Measurements from ENCODE around the gene DLG5. TPM values are rescaled to one million over a fixed set of nuclear protein-coding genes. Genes with fewer than 3 reads are reported as not detected.
A peak's percentile ranks its signal among the peaks of the same experiment; 100 is the strongest.

DLG5 gene
- total RNA-seq, 1 experiment from 2014 or later = 60.3 TPM

DNA sequence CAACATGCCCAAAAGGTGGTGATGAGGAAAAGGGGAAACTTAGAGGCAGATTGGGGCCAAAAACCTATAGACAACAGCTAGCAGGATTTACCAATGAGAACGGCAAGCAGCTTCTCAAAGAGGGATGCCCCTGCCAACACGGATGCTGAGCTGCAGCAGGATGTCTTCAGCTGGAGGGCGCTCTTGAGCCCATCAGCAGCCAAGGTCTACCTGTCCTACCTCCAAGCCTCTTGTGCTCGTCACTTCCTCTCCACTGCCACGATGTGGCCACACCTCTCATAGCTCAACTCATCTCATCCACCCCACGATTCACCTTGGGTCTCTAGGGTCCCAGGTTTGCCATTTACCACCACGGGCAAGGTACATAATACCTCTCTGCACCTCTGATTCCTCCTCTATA lies 36.5 kb downstream of the DLG5 start:
- DNase-seq (ENCODE audit: low spot score) = no peak

GRCh38 chr10:77889277-77889903 lies 37.2 kb downstream of the DLG5 start:
- peak; percentile 28 for DNase-seq (ENCODE audit: low spot score)

DNA sequence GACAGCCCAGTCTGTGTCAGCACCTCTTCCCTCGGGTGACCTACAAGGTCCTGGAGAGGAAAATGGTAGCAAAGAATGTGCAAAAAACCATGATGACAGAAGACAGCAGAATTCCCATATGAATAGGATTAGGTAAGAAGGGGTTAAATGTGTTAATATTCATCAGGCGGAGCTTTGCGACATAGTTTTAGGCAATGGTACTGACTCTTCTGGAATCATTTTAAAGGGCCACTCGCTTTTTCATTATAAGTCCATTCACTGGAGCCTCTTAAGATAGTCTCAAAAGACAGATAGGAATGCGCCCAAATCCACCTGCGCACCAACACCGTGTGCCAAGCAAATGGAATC lies 38.2 kb downstream of the DLG5 start:
- DNase-seq (ENCODE audit: low spot score) = no peak

DNA sequence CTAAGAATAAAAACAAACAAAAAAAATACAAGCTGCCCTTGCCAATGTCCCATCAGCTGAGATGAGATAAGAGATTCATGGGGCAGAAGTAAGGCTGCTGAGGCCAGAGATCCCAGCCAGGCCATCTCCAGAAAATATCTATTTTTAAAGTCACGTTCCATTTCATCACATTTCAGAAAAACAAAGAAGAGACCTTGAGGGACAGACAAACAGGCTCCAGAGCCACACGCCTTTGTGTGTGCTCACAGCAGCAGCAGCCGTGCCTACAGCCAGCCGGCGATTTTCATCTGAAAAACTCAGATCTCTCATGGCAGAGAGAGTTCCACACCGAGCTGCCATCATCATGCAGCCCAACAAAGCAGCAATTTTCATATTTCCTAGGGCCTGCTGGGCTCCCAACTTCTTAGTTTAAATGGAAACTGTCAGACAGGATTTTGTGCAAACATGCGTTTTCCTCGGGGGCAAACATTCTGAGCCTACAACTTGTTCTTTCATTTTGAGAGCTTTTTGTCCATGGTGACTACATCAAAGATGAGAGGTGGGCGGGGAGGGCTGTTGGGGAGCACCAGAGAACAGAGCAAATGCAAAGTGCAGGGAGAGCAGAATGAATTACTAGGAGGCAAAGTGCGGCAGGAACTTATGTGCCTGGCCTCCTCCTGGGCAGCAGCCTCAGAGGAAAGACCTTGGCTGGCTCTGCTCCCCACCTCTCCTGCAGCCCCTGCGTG lies 38.8 kb downstream of the DLG5 start:
- no peak for DNase-seq (ENCODE audit: low spot score)

DNA sequence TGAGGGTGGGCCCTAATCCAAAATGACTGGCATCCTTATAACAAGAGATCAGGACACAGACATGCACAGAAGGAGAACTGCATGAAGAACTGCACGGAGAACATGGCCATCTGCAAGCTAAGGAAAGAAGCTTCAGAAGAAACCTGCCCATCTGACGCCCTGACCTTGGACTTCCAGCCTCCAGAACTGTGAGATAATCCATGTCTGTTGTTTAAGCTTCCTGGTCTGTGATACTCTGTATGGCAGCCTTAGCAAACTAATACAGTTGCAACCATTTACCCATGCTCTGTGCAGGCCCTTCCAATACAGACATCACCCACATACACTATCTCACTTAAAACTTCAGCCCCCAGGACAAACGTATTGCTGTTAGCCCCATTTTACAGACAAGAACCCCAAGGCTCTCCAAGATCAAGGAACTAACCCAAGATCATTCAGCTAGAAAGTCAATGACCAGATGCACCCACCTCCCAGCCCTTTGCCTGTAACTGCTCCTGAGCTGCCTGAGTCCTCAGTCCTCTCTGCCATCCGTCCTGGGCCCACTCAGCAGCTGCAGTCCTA lies 39.7 kb downstream of the DLG5 start:
- DNase-seq (ENCODE audit: low spot score) = no peak

GRCh38 chr10:77884181-77884580 lies 42.4 kb downstream of the DLG5 start:
- DNase-seq (ENCODE audit: low spot score) = no peak

DNA sequence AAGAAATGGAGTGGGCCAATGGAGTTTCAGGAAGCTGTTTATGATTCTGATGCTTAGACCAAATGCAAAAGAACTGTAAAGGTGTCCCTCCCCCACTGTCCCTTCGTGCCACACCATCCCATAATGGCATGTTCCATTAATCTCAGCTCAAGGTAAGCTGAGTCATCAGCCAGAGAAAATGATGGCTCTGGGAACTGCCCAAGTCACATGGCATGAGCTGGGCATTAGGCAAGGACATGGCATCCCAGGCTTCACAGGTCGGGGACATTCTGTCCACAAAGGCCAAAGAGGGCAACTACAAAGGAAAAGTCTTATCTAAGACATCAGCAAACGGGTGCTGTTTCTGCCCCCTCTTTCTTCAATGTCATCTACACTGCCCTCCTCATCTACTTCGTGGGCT lies 44.9 kb downstream of the DLG5 start:
- DNase-seq (ENCODE audit: low spot score) = peak; percentile 45

DNA sequence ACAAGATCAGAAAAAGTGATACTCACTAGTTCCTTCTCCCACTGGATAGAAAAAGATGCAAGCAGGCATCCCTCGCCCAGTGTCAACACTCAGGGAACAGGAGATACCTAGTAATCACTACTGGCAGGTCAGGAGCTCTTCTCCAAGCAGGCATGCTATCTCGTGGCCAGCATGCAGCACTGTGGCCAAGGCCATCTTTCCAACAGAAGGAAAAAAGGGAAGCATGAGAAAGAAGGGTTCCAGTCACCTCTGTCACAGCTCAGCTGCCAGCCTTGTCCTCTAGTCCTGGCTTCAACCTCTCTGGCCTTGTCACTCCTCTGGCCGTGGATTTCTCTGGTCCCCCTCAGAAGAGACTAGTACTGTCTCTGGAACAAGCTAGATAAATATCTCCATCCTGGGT lies 45.3 kb downstream of the DLG5 start:
- no peak for DNase-seq (ENCODE audit: low spot score)

GRCh38 chr10:77879710-77880109 lies 46.8 kb downstream of the DLG5 start:
- no peak for DNase-seq (ENCODE audit: low spot score)

DNA sequence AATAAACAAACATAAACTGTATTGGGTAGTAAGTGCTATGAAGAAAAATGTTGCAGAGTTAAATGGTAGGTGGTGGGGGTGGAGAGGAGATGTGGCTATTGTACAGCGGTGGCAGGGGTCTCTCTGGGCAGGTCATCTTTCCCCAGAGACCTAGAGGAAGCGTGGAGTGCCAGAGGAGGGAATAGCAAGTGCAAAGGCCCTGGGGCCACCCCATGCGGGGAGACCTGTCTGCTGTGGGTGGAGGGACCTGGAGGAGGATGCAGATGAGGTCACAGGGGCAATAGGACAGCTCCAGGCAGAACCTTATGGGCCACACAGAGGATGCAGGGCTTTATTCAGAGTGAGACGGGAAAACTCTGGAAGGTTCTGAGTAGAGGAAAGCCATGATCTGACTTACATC lies 47.5 kb downstream of the DLG5 start:
- no peak for DNase-seq (ENCODE audit: low spot score)

GRCh38 chr10:77877441-77878344 lies 48.9 kb downstream of the DLG5 start:
- DNase-seq (ENCODE audit: low spot score) = peak; percentile 52

- DNase-seq (ENCODE audit: low spot score) = no peak
These were observed 50.8 kb downstream of the DLG5 start for GRCh38 chr10:77875730-77876129.

DNA sequence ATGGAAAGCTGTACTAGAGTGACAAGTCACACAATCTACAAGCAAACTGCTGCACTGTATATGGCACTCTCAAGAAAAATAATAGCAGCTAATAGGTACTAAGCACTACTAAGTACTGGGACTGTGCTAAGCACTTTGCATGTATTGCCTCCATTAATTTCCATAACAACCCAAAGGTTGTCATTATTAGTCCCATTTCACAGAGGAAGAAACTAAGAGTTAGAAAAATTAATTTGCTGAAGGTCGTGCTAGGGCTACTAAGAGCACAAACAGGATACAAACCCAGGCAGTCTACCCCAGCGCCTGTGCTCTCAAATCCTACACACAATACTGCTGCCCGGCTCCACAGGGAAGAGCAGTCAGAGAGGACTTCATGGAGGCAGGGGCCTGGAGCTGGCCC lies 51.7 kb downstream of the DLG5 start:
- DNase-seq (ENCODE audit: low spot score) = no peak

DNA sequence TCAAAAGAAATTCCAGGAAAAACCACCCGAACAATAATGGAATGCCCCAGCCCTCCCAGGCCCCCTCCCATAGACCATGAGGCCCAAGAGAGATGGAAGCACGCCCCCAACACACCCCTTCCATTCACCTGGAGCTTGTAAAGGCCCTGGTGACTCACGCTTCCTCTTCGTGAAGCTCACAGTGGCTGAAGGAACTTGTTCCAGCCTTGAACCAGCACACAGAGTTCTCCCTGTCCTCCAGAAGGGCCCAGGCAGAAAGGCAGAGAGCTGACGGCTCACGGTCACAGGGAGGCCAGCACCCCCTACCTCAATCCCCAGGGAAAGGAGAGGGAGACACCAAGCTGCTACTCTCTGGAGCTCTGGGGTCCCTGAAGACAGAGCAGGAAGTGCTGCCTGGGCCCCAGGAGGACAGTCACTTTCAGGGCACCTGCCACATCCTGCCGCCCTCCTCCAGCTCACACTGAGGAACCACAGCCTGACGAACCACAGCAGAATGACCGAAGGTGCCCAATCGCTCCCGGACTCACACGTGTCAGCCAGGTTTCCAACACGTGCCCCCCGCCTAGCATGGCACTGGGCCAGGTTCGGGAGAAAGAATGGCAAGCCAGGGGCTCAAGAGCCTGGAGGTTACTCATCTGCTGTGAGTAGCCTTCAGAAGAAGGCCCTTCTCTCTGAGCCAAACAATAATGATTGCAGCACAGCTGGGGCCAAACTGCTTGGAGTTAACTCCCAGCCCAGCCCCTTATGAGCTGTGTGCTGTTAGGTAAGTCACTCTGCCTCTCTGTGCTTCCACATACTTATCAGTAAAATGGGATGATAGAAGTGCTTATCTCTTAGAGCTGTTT lies 52.8 kb downstream of the DLG5 start:
- DNase-seq (ENCODE audit: low spot score) = peak; percentile 91

GRCh38 chr10:77872947-77873535 lies 53.5 kb downstream of the DLG5 start:
- DNase-seq (ENCODE audit: low spot score) = no peak

DNA sequence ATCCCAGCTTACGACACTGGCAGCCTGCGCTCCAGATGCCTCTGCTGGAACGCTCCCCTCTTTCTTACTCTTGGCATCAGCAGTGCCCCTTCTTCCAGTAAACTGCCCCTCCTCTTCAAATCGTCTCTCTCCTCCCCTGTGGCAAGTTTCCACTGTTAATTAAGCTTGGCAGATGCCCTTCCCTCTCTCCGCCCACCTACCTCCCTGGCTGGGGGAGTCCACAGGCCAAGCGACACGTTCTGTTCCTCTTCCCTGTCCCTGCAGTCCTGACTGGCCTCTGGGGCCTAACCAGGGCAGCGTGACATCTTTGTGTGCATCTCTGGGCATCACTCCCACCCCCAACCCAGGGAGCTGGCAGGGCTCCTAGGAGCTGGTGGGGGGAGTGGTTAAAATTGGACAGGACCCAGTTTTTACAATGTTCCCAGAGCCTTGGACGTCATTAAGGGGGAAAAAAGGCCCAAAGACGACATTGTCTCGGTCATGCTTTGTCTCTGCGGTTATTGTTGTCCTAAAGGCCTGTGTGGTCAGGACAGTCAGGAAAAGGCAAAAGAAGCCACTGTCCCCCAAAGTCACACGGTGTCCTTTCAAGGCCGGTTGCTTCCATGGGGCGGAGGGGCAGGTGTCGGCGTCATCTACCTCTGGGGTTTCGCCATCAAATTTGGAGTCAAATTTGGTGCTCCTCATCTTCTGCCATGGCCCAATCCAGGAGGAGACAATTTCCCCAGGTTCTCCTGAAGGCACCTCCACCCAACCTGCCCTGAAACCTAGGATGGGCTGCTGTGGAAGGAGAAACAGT lies 54.2 kb downstream of the DLG5 start:
- no peak for DNase-seq (ENCODE audit: low spot score)

GRCh38 chr10:77869626-77870420 lies 56.7 kb downstream of the DLG5 start:
- DNase-seq (ENCODE audit: low spot score) = no peak

DNA sequence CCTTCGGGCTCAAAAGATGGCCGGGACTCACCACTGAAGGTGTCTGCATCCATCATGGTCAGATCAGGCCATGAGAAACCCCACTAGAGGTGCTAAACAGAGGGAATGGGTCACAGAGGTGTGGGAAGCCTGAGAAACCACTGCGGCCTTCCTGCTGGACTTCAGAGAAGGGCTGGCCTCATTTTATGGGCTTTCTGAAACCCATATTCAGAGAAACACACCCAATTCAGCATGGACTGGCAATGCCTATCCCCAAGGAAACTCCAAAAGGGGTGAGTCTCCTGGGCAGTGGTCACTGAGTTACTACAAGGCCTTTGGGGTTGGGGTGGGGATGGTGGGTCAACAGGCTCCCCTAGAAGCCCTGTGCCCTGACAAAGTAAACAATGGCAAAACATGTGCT lies 58.0 kb downstream of the DLG5 start:
- DNase-seq (ENCODE audit: low spot score) = no peak

GRCh38 chr10:77867124-77867719 lies 59.3 kb downstream of the DLG5 start:
- no peak for DNase-seq (ENCODE audit: low spot score)

All from A172 (cell line).